HG02943 (cell line): ENCODE results near the gene CRISP1.
"Not testable (repeated sequence)": the region's sequence is repeated elsewhere in the genome, so short reads cannot be mapped to it uniquely, and the experiment has no call there.

Experiments used
- ATAC-seq: cut with Tn5 transposase; IDR thresholded peaks from one replicate; pipeline ENCODE4 v1.9.1; 2021; ENCODE audit warnings: mild to moderate bottlenecking, low read depth, moderate library complexity; ENCODE audit not compliant: unreplicated experiment

The CRISP1 gene

GRCh38 chr6:49866485-49866943, at the start of gene CRISP1:
CRISP1 (minus strand) TSS chr6:49866535; CDS start chr6:49857400, 9,135 bp downstream.
- no peak for ATAC-seq

- ATAC-seq: no peak
Observed at GRCh38 chr6:49915035-49915434, 48.7 kb upstream of the CRISP1 start.

GRCh38 chr6:49913636-49914375, 47.5 kb upstream of the CRISP1 start:
- ATAC-seq: no peak

GRCh38 chr6:49912196-49912595, 45.9 kb upstream of the CRISP1 start:
- no peak for ATAC-seq

GRCh38 chr6:49911252-49911651, 44.9 kb upstream of the CRISP1 start:
- no peak for ATAC-seq

GRCh38 chr6:49909563-49909962, 43.2 kb upstream of the CRISP1 start:
- ATAC-seq: no peak

- ATAC-seq: no peak
Observed at GRCh38 chr6:49906526-49906925, 40.2 kb upstream of the CRISP1 start.

- no peak for ATAC-seq
Observed at GRCh38 chr6:49905296-49905695, 39.0 kb upstream of the CRISP1 start.

GRCh38 chr6:49902856-49903255, 36.5 kb upstream of the CRISP1 start:
- no peak for ATAC-seq

- no peak for ATAC-seq
Observed at GRCh38 chr6:49898904-49899566, 32.7 kb upstream of the CRISP1 start.

- not testable (repeated sequence) for ATAC-seq
Observed at GRCh38 chr6:49895553-49895952, 29.2 kb upstream of the CRISP1 start.

- ATAC-seq: no peak
Observed at GRCh38 chr6:49892280-49892679, 25.9 kb upstream of the CRISP1 start.

GRCh38 chr6:49890988-49891387, 24.7 kb upstream of the CRISP1 start:
- no peak for ATAC-seq

- ATAC-seq: no peak
Observed at GRCh38 chr6:49888742-49889431, 22.6 kb upstream of the CRISP1 start.

- no peak for ATAC-seq
Observed at GRCh38 chr6:49868951-49869529, 2.7 kb upstream of the CRISP1 start.

- ATAC-seq: no peak
Observed at GRCh38 chr6:49856282-49856681, 10.1 kb downstream of the CRISP1 start.

GRCh38 chr6:49855221-49855620, 11.1 kb downstream of the CRISP1 start:
- ATAC-seq: no peak

GRCh38 chr6:49852975-49853374, 13.4 kb downstream of the CRISP1 start:
- no peak for ATAC-seq

- ATAC-seq: peak; percentile 90
Observed at GRCh38 chr6:49849213-49849907, 17.0 kb downstream of the CRISP1 start.

GRCh38 chr6:49847673-49848072, 18.7 kb downstream of the CRISP1 start:
- no peak for ATAC-seq
